HUDEP-2 (cell line): ENCODE data around the gene PROSER2.
A peak's percentile ranks its signal among the peaks of the same experiment; 100 is the strongest.
"Not testable (repeated sequence)": the region's sequence is repeated elsewhere in the genome, so short reads cannot be mapped to it uniquely, and the experiment has no call there.

ENCODE experiments used
- DNase-seq, 76 experiments: peaks; one replicate each; lab custom pipeline; 2025; ENCODE audit not compliant: unreplicated experiment in 76 of 76; lab: John Stamatoyannopoulos, UW

Gene PROSER2

DNA sequence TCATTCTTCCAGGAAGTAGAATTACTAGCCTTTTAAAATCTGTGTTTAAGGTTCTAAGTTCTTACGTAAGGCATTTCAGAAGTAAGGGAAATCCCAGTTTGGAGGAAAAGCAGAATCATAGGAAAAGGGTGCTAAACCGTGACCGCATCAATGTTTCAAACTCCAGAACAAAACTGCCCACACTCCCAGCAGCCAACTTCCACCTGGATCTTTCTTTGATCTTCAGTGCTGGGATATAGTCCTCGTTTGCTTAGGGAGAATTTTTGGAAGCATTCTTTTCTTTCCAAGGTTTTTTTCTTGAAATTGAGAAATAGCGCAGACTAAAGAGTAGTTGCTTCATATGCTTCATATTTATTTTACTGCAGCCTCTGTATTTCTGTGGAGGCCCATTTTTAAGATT lies 8.9 kb downstream of the PROSER2 start:
- no peak for DNase-seq

DNA sequence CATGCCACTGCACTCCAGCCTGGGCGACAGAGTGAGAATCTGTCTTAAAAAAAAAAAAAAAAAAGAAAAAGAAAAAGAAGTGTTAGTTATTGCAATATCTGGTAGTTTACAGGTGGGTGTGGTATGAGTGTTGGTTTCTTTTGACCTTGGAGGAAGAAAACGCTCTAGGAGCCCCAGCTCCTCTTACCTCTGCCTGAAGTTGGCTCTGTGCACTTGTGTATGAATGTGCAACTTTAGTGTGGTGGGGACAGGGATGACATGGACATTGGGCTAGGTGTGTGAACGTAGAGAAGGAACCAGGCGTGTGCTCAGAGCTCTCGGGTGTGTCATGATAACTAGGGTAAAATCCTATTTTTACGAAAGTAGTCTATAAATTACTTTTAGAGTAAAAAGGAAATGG lies 11.9 kb downstream of the PROSER2 start:
- peak in 1 of 76 experiments; percentile 2 for DNase-seq

DNA sequence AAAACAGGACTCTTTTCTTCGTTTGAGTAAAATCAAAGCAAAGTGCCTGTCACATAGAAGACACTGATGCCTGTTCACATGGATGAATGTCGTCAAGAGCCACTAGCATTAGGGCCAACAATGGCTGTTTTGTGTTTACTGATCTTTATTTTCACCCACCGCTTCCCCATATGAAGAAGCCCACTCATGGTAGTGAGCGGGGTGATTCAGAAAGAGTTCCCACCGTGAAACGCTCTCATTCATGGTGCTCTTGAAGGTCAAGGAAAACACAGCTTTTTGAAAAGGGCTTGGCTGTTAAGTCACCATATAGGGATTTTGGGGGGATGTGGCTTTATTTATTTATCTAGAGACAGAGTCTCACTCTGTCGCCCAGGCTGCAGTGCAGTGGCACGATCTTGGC lies 12.5 kb downstream of the PROSER2 start:
- no peak for DNase-seq

GRCh38 chr10:11837372-11838161 lies 14.4 kb downstream of the PROSER2 start:
- no peak for DNase-seq

- no peak for DNase-seq
These were observed 15.2 kb downstream of the PROSER2 start for GRCh38 chr10:11838298-11838852.

- DNase-seq: no peak
These were observed 18.2 kb downstream of the PROSER2 start for GRCh38 chr10:11841375-11841774.

- no peak for DNase-seq
These were observed 19.3 kb downstream of the PROSER2 start for GRCh38 chr10:11842411-11842810.

GRCh38 chr10:11845113-11845512 lies 22.0 kb downstream of the PROSER2 start:
- no peak for DNase-seq

DNA sequence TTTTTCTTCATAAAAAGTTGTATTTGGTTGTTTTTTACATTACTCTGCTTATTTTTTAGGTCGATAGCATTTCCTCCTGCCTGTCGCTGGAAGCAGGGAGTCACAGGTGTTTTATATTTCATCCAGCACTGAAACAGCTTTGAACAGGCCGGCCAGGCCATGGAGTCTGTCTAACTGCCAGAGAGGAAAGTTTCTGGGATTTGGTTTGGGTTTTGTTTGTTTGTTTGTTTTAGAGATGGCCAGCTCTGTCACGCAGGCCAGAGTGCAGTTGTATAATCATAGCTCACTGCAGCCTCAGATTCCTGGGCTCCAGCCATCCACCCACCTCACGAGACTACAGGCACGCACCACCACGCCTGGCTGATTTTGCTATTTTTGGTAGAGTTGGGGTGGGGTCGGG lies 23.4 kb downstream of the PROSER2 start:
- no peak for DNase-seq

- DNase-seq: no peak
These were observed 26.1 kb downstream of the PROSER2 start for GRCh38 chr10:11849277-11849676.

DNA sequence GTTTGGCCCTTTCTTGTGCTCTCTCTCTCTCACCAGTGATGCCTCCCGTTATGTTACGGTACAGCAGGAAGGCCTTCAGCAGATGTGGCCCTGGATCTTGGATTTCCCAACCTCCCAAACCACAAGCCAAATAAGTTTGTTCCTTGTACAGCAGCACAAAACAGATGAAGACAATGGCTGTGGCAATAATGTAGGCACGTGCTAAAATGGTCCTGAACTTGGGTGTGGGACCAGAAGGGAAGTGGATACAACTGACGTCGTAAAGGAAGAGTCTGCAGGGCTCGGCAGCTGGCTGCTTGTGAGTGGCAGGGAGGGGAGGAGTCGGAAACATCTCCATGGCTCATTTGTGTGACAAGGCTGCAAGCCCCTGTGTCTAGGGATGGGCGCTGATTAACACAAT lies 26.8 kb downstream of the PROSER2 start:
- no peak for DNase-seq

- no peak for DNase-seq
These were observed 28.8 kb downstream of the PROSER2 start for GRCh38 chr10:11851910-11852309.

DNA sequence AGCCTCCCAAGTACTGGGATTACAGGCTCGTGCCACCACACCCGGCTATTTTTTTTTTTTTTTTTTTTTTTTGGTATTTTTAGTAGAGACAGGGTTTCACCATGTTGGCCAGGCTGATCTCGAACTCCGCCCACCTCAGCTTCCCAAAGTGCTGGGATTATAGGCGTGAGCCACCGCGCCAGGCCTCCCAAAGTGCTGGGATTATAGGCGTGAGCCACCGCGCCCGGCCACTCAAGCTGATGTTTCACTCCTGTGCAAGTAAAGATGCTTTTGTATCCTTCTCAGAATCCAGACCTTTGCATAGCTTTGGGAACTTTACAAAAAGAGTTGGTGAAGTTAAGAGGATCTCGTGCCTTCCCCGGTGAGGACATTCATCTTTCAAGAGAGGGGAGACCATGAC lies 29.5 kb downstream of the PROSER2 start:
- DNase-seq: not testable (repeated sequence)

DNA sequence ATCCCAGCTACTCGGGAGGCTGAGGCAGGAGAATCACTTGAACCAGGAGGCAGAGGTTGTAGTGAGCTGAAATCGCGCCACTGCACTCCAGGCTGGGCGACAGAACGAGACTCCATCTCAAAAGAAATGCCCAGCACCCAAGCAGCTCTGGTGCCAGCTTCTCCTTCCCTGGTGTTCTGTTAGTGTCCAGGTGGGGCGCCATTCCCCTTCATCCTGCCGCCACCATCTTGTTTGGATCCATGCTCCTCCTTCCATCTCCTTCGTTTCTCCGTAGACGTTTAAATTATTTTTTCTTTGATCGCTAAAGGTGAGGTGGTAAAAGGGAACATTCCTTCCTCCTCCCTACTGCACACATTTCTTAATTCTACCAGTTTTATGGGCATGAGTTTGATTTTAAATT lies 30.3 kb downstream of the PROSER2 start:
- peak in 13 of 76 experiments; percentile 0 to 18 (median 7) for DNase-seq

DNA sequence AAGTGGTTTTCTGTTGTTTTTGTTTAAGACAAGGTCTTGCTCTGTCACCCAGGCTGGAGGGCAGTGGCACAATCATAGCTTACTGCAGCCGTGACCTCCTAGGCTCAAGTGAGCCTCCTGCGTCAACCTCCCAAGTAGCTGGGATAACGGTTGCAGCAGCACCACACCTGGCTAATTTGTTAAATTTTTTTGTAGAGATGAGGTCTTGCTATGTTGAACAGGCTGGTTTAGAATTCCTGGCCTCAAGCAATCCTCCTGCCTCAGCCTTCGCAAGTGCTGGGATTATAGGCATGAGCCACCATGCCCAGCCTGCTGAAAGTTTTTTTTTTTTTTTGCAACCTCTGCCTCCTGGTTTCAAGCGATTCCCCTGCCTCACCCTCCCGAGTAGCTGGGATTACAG lies 31.1 kb downstream of the PROSER2 start:
- DNase-seq: no peak

- DNase-seq: no peak
These were observed 32.9 kb downstream of the PROSER2 start for GRCh38 chr10:11856089-11856488.

- DNase-seq: no peak
These were observed 33.5 kb downstream of the PROSER2 start for GRCh38 chr10:11856678-11857077.

DNA sequence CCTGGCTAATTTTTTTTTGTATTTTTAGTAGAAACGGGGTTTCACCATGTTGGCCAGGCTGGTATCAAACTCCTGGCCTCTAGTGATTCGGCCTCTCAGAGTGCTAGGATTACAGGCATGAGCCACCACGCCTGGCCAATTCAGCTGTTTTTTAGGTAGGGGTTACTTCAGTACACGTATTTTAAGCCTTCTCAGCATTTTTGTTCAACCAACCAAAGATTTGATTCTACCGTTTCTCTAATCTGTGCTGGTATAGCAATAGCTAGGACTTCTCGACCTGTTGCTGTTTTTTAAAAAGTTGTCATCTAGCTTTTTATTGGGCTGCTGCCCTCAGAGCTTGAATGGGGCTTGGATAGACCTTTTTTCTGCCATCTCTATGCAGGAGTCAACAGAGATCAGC lies 34.9 kb downstream of the PROSER2 start:
- DNase-seq: no peak

- no peak for DNase-seq
These were observed 38.2 kb downstream of the PROSER2 start for GRCh38 chr10:11861341-11861740.

GRCh38 chr10:11861811-11862428 lies 38.8 kb downstream of the PROSER2 start:
- DNase-seq: no peak

DNA sequence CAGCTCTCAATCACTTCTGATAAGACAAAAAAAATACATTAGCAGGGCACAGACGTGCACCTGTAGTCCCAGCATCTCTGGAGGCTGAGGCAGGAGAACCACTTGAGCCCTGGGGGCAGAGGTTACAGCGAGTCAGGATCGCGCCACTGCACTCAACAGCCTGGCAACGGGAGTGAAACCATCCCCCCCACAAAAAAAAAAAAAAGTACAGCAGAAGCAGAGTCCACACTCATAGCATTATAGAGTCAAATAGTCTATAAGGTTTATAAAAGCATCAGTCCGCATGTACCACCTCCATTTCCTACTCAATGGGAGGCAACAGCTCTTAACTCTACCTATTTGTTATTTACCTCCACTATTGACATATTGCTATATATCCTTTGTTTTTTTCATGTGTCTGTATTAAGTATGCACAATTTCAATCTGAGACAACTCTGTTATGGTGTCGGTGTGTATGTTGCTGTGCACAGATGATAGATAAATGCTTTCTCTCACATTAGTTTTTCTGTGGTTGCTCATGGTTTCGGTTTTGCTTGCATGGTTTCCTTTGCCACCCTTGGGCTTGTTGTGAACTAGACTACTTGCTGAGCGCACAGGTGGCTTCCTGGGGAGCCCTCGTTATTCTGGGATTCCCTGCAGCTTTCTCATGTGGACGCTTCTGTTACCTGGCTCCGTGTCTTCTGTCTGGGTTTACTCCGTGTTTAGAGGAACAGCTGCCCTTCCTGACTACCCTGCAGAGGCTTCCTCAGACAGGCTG lies 40.4 kb downstream of the PROSER2 start:
- peak in 2 of 76 experiments; percentile 4 to 8 for DNase-seq
